HepG2 (cell line): ENCODE measurements around the gene UBE2O. TPM values are rescaled to one million over a fixed set of nuclear protein-coding genes. Genes with fewer than 3 reads are reported as not detected.

ENCODE experiments used
- ISX ChIP-seq: sonication (generic); formaldehyde crosslinking; conservative IDR thresholded peaks from 2 replicates; pipeline ENCODE4 v1.5.0; 2020; ENCODE audit warnings: missing genetic modification reagents
- NFIC ChIP-seq: IDR thresholded peaks from 2 replicates; pipeline ENCODE4 v1.6.1; 2012; ENCODE audit warnings: mild to moderate bottlenecking, low read length, inconsistent platforms
- RORA ChIP-seq: sonication (generic); formaldehyde crosslinking; IDR thresholded peaks from 2 replicates; pipeline ENCODE4 v1.5.0; 2020; ENCODE audit warnings: mild to moderate bottlenecking, missing genetic modification reagents, moderate library complexity
- ZNF350 ChIP-seq: sonication (generic); formaldehyde crosslinking; IDR thresholded peaks from 2 replicates; pipeline ENCODE4 v1.4.0; 2020; ENCODE audit warnings: mild to moderate bottlenecking, low read depth, missing genetic modification reagents, borderline replicate concordance
- ZNF562 ChIP-seq: sonication (generic); formaldehyde crosslinking; IDR thresholded peaks from 2 replicates; pipeline ENCODE4 v1.8.0; 2022; ENCODE audit warnings: missing genetic modification reagents, borderline replicate concordance
- polyA plus RNA-seq, 8 experiments: library from polyadenylated mRNA; depleted of rRNA in 3 of 8; stranded (reverse) in 7 of 8; unstranded in 1 of 8; fragments of >200 nt; fragmentation: Illumina TruSeq in 4 of 8; extraction: Trizol in 4 of 8; gene quantifications; 2 replicates each; pipeline versions ENCODE4 v1.2.1 to v1.2.3, GENCODE V29; 2011 to 2016; ENCODE audit warnings: low read depth in 4 of 8, missing spikeins in 1 of 8, mixed read lengths in 1 of 8; ENCODE audit not compliant: insufficient read depth in 1 of 8
- total RNA-seq, 5 experiments: library from RNA; depleted of rRNA; stranded (reverse); fragments of >200 nt; fragmentation: Illumina TruSeq; extraction: Trizol; gene quantifications; 2 replicates each; pipeline ENCODE4 v1.2.3, GENCODE V29; 2016; ENCODE audit warnings: low read depth in 1 of 5
- TF ChIP-seq, protein P1 (sequence below): sonication (generic); formaldehyde crosslinking; IDR thresholded peaks from 2 replicates; pipeline ENCODE4 v1.5.0; 2020; ENCODE audit warnings: missing genetic modification reagents
- TF ChIP-seq, protein P2 (sequence below): sonication (generic); formaldehyde crosslinking; IDR thresholded peaks from one replicate; pipeline ENCODE4 v1.5.1; 2020; ENCODE audit warnings: mild to moderate bottlenecking, missing genetic modification reagents; ENCODE audit errors: not compliant biosample characterization
- TF ChIP-seq, protein P3 (sequence below): sonication (generic); formaldehyde crosslinking; IDR thresholded peaks from 2 replicates; pipeline ENCODE4 v1.4.0; 2020; ENCODE audit warnings: missing genetic modification reagents
- TF ChIP-seq, protein P4 (sequence below): sonication (generic); formaldehyde crosslinking; IDR thresholded peaks from 2 replicates; pipeline ENCODE4 v1.9.0; 2021; ENCODE audit warnings: missing genetic modification reagents, mild to moderate bottlenecking, borderline replicate concordance
- TF ChIP-seq, protein P5 (sequence below): sonication (generic); formaldehyde crosslinking; IDR thresholded peaks from 2 replicates; pipeline ENCODE4 v1.9.0; 2022; ENCODE audit warnings: missing genetic modification reagents, mild to moderate bottlenecking, borderline replicate concordance
- TF ChIP-seq, protein P6 (sequence below): IDR thresholded peaks from 2 replicates; pipeline ENCODE4 v1.6.1; 2016; ENCODE audit warnings: control low read depth

The UBE2O gene
- total and polyA plus RNA-seq, 2 of the 13 experiments (the other 11 are each of a cell fraction or from before 2014, with no cell fraction given) = 21.5 to 23.5 TPM

DNA sequence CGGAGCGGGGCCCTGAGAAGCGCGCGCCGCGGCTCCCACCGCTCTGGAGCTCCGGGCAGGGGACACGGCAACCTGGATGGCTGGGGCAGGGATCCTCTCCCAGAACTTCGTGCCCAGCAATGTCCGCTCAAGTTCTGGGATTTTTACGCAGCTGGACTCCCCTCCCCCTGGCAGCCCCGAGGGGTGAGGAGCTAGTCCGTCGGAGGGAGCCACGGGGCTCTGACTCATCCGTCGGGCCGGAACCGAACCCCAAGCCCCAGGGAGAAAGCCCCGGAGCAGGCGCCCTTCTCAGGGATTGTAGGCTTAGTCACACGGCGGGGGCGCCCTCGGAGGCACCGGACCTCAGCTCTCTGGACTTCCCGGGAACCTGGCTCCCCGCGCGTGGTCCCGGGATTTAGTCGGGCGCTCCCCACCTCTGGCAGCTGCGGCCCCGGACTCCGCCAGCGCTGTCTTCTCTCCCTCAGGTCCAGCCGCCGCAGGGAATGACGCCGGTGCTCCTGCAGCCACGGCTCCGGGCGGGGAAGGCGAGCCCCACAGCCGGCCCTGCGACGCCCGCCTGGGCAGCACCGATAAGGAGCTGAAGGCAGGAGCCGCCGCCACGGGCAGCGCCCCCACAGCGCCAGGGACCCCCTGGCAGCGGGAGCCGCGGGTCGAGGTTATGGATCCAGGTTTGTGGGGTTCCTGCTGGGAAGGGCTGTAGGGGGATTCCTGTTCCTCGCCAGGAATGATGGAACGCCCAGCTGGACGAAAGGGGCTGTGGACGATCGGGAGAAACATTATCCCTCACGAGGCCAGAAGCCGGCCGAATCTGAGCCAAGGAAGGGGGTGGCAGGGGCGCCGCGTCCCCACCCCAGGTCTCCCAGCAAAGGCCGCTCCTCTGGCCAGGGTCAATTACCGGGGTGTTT, 67.7 kb downstream of the UBE2O start (continued):
- TF ChIP-seq, protein P1, sequence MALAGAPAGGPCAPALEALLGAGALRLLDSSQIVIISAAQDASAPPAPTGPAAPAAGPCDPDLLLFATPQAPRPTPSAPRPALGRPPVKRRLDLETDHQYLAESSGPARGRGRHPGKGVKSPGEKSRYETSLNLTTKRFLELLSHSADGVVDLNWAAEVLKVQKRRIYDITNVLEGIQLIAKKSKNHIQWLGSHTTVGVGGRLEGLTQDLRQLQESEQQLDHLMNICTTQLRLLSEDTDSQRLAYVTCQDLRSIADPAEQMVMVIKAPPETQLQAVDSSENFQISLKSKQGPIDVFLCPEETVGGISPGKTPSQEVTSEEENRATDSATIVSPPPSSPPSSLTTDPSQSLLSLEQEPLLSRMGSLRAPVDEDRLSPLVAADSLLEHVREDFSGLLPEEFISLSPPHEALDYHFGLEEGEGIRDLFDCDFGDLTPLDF (CRISPR knock-in tag) = no peak
- no peak; the same call in 1 of the 2 replicates for TF ChIP-seq NFIC
- TF ChIP-seq RORA (CRISPR knock-in tag) = no peak
- TF ChIP-seq, protein P2, sequence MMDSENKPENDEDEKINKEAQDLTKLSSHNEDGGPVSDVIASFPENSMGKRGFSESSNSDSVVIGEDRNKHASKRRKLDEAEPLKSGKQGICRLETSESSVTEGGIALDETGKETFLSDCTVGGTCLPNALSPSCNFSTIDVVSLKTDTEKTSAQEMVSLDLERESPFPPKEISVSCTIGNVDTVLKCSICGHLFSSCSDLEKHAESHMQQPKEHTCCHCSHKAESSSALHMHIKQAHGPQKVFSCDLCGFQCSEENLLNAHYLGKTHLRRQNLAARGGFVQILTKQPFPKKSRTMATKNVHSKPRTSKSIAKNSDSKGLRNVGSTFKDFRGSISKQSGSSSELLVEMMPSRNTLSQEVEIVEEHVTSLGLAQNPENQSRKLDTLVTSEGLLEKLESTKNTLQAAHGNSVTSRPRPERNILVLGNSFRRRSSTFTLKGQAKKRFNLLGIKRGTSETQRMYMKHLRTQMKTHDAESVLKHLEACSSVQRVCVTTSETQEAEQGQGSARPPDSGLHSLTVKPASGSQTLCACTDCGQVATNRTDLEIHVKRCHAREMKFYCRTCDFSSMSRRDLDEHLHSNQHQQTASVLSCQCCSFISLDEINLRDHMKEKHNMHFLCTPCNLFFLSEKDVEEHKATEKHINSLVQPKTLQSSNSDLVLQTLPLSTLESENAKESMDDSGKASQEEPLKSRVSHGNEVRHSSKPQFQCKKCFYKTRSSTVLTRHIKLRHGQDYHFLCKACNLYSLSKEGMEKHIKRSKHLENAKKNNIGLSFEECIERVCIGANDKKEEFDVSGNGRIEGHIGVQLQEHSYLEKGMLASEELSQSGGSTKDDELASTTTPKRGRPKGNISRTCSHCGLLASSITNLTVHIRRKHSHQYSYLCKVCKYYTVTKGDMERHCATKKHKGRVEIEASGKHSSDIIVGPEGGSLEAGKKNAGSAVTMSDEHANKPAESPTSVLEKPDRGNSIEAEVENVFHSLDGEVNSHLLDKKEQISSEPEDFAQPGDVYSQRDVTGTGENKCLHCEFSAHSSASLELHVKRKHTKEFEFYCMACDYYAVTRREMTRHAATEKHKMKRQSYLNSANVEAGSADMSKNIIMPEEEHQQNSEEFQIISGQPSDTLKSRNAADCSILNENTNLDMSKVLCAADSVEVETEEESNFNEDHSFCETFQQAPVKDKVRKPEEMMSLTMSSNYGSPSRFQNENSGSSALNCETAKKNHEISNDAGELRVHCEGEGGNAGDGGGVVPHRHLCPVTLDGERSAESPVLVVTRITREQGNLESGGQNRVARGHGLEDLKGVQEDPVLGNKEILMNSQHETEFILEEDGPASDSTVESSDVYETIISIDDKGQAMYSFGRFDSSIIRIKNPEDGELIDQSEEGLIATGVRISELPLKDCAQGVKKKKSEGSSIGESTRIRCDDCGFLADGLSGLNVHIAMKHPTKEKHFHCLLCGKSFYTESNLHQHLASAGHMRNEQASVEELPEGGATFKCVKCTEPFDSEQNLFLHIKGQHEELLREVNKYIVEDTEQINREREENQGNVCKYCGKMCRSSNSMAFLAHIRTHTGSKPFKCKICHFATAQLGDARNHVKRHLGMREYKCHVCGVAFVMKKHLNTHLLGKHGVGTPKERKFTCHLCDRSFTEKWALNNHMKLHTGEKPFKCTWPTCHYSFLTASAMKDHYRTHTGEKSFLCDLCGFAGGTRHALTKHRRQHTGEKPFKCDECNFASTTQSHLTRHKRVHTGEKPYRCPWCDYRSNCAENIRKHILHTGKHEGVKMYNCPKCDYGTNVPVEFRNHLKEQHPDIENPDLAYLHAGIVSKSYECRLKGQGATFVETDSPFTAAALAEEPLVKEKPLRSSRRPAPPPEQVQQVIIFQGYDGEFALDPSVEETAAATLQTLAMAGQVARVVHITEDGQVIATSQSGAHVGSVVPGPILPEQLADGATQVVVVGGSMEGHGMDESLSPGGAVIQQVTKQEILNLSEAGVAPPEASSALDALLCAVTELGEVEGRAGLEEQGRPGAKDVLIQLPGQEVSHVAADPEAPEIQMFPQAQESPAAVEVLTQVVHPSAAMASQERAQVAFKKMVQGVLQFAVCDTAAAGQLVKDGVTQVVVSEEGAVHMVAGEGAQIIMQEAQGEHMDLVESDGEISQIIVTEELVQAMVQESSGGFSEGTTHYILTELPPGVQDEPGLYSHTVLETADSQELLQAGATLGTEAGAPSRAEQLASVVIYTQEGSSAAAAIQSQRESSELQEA (CRISPR knock-in tag) = no peak
- TF ChIP-seq ISX (CRISPR knock-in tag) = 0 out of 2 replicates have a peak, but pooled peaks have one; percentile 14
- TF ChIP-seq, protein P3, sequence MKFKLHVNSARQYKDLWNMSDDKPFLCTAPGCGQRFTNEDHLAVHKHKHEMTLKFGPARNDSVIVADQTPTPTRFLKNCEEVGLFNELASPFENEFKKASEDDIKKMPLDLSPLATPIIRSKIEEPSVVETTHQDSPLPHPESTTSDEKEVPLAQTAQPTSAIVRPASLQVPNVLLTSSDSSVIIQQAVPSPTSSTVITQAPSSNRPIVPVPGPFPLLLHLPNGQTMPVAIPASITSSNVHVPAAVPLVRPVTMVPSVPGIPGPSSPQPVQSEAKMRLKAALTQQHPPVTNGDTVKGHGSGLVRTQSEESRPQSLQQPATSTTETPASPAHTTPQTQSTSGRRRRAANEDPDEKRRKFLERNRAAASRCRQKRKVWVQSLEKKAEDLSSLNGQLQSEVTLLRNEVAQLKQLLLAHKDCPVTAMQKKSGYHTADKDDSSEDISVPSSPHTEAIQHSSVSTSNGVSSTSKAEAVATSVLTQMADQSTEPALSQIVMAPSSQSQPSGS (CRISPR knock-in tag) = 0 out of 2 replicates have a peak, but pooled peaks have one; percentile 13
- TF ChIP-seq, protein P4, sequence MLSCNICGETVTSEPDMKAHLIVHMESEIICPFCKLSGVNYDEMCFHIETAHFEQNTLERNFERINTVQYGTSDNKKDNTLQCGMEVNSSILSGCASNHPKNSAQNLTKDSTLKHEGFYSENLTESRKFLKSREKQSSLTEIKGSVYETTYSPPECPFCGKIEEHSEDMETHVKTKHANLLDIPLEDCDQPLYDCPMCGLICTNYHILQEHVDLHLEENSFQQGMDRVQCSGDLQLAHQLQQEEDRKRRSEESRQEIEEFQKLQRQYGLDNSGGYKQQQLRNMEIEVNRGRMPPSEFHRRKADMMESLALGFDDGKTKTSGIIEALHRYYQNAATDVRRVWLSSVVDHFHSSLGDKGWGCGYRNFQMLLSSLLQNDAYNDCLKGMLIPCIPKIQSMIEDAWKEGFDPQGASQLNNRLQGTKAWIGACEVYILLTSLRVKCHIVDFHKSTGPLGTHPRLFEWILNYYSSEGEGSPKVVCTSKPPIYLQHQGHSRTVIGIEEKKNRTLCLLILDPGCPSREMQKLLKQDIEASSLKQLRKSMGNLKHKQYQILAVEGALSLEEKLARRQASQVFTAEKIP (CRISPR knock-in tag) = no peak
- TF ChIP-seq, protein P5, sequence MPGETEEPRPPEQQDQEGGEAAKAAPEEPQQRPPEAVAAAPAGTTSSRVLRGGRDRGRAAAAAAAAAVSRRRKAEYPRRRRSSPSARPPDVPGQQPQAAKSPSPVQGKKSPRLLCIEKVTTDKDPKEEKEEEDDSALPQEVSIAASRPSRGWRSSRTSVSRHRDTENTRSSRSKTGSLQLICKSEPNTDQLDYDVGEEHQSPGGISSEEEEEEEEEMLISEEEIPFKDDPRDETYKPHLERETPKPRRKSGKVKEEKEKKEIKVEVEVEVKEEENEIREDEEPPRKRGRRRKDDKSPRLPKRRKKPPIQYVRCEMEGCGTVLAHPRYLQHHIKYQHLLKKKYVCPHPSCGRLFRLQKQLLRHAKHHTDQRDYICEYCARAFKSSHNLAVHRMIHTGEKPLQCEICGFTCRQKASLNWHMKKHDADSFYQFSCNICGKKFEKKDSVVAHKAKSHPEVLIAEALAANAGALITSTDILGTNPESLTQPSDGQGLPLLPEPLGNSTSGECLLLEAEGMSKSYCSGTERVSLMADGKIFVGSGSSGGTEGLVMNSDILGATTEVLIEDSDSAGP (CRISPR knock-in tag) = peak; percentile 10; the same call in 1 of the 2 replicates
- TF ChIP-seq, protein P6, sequence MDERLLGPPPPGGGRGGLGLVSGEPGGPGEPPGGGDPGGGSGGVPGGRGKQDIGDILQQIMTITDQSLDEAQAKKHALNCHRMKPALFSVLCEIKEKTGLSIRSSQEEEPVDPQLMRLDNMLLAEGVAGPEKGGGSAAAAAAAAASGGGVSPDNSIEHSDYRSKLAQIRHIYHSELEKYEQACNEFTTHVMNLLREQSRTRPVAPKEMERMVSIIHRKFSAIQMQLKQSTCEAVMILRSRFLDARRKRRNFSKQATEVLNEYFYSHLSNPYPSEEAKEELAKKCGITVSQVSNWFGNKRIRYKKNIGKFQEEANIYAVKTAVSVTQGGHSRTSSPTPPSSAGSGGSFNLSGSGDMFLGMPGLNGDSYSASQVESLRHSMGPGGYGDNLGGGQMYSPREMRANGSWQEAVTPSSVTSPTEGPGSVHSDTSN = no peak
- no peak for TF ChIP-seq ZNF562 (CRISPR knock-in tag)
- no peak; the same call in 1 of the 2 replicates for TF ChIP-seq ZNF350 (CRISPR knock-in tag)
